Fibroblast of skin of back (primary cell): ENCODE measurements around the gene RNU1-1.
"Not testable (repeated sequence)": the region's sequence is repeated elsewhere in the genome, so short reads cannot be mapped to it uniquely, and the experiment has no call there.

Source experiments
- DNase-seq: peaks from one replicate; pipeline ENCODE4 v3.0.0-alpha.2; 2013

Gene RNU1-1

GRCh38 chr1:16491056-16491675 is 22.9 kb downstream of the RNU1-1 start:
- DNase-seq, result no peak

- DNase-seq, result not testable (repeated sequence)
Measured at GRCh38 chr1:16489195-16489880, 24.7 kb downstream of the RNU1-1 start.

DNA sequence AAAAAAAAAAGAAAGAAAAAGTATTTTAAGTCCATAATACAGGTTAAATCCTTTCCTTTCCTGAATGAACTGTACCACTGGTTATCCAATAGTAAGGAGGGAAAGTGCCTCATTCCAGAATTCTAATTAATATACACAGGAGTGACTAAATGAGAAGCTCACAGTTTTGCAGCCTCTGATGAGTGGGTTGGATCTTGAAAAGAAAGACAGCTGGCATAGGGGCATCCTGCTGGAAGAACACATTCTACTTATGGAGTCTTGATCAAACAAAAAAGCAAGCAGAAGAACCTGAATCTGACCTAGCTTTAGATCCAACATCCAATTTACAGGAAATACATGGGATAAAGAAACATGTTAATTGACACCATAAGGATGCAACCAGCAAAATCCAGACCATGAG is 27.1 kb downstream of the RNU1-1 start:
- not testable (repeated sequence) for DNase-seq

DNA sequence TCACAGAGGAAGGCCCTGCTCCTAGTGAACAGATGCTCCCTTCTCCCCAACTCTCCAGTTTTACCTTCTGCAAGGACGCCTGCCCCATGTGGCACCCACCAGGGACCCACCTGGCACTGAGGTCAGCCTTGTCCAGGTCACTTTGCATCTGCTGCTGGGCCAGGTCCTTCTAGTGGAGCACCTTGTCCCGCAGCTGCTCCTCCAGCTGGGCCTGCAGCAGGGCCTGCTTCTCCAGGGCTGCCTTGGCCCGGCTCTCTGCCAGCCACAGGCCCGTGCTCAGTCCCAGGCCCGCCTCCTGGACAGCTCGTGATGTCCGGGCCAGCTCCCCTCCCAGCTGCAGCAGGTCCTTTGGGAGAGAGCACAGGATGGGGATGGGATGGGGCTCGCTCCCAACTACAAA is 27.8 kb downstream of the RNU1-1 start:
- not testable (repeated sequence) for DNase-seq

GRCh38 chr1:16484931-16485330 is 29.2 kb downstream of the RNU1-1 start:
- DNase-seq, result no peak

DNA sequence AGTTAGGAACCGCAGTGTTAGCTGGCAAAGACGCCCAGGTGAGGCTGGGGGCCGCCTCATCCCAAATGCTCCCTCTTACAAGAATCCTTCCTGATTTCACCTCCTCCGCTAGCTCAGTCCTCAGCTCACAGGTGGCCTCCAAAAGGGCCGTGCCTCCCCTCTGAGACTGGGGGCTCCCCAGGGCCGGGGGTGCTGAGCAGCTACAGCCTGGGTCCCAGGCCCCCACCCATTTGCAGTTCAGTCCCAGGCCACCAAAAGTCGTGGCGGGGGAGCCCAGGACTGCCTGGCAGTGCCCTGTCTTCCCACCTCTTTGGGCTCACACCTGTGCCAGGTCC is 29.6 kb downstream of the RNU1-1 start:
- DNase-seq, result no peak

GRCh38 chr1:16483639-16484500 is 30.2 kb downstream of the RNU1-1 start:
- not testable (repeated sequence) for DNase-seq

- DNase-seq, result not testable (repeated sequence)
Measured at GRCh38 chr1:16483146-16483545, 30.9 kb downstream of the RNU1-1 start.

- DNase-seq, result no peak
Measured at GRCh38 chr1:16478091-16478490, 36.0 kb downstream of the RNU1-1 start.

GRCh38 chr1:16475771-16476770 is 38.0 kb downstream of the RNU1-1 start:
- DNase-seq, result not testable (repeated sequence)

- DNase-seq, result not testable (repeated sequence)
Measured at GRCh38 chr1:16474891-16475290, 39.2 kb downstream of the RNU1-1 start.

- no peak for DNase-seq
Measured at GRCh38 chr1:16474166-16474800, 39.8 kb downstream of the RNU1-1 start.

DNA sequence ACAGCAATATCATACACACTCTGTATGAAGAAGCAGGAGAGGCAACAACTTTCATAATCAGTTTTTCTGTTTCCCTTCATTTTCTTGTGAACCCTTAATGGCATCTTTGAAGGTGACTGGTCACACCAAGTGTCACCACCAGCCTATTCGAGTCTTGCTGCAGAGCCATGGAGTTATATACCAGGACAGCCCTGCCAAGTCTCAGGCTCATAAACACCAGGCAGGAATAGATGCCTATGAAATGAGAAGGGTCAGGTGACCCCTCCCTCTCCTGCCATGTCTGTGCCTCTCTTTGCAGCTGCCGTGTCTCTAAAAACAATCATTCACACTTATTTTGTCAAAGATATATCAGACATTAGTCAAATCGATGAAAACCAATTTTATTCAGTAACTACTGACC is 45.5 kb downstream of the RNU1-1 start:
- DNase-seq, result no peak

DNA sequence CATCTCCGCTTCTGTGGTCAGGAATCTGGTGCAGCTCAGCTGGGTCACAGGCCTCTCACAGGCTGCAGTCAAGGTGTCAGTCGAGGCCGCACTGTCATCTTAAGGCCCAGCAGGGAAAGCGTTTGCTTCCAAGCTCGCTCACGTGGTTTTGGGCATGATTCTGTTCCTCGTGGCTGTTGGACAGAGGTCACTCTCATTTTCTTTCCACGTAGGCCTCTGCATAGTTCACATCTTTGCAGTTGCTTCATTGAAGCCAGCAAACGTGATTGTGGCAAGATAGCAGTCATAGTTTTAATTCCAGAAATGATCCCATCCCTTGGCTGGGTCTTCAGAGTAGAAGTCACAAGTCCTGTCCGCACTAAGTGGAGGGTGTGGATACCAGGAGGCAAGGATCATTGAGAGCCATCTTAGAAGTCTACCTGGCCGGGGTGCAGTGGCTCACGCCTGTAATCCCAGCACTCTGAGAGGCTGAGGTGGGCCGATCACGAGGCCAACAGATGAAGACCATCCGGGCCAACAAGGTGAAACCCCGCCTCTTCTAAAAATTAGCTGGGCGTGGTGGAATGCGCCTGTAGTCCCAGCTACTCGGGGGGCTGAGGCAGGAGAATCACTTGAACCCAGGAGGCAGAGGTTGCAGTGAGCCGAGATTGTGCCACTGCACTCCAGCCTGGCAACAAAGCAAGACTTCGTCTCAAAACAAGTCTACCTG is 49.0 kb downstream of the RNU1-1 start:
- peak; percentile 5 for DNase-seq
